HG03469 (cell line): ENCODE results near the gene CECR2.

Experiments
- ATAC-seq: cut with Tn5 transposase; IDR thresholded peaks from one replicate; pipeline ENCODE4 v1.9.1; 2021; ENCODE audit warnings: mild to moderate bottlenecking, moderate library complexity, moderate number of reproducible peaks; ENCODE audit not compliant: unreplicated experiment

Gene CECR2

DNA sequence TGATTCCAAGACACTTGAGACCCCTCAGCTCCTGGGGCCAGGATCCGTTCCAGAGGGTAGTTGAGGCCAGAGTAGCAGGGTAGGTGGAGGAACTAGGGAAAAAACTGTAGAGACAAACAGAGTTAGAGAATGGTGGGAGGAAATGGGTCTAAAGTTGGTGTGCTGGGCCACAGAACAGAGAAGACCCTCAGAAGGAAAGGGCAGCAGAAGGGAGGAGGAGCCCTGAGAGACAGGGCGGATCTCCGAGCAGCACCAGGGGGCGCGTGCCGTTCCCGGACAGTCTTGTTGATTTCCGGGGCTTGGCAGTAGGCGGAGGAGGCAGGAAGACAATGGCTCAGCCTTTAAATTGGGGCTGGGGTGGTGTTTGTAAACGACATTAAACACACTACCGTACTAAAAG lies 2.4 kb upstream of the CECR2 start:
- ATAC-seq = no peak

DNA sequence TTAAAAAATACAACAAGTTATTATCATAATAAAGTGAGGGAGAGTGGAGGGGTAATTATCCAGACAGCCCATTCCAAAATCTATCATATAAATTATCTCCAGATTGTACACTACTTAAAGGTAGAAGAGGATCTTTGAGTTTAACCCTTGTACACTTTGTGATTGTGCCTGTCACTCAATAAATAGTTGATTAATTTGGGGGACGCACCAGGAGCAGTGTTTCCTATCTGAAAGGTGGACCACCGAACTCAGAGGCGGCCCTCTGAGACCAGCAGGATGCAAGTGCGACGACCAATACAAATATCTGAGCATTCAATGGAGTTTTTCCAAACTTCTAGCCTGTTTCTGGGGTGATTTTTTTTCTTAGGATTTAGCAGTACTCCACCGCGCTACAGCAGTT lies 1.1 kb upstream of the CECR2 start:
- no peak for ATAC-seq

DNA sequence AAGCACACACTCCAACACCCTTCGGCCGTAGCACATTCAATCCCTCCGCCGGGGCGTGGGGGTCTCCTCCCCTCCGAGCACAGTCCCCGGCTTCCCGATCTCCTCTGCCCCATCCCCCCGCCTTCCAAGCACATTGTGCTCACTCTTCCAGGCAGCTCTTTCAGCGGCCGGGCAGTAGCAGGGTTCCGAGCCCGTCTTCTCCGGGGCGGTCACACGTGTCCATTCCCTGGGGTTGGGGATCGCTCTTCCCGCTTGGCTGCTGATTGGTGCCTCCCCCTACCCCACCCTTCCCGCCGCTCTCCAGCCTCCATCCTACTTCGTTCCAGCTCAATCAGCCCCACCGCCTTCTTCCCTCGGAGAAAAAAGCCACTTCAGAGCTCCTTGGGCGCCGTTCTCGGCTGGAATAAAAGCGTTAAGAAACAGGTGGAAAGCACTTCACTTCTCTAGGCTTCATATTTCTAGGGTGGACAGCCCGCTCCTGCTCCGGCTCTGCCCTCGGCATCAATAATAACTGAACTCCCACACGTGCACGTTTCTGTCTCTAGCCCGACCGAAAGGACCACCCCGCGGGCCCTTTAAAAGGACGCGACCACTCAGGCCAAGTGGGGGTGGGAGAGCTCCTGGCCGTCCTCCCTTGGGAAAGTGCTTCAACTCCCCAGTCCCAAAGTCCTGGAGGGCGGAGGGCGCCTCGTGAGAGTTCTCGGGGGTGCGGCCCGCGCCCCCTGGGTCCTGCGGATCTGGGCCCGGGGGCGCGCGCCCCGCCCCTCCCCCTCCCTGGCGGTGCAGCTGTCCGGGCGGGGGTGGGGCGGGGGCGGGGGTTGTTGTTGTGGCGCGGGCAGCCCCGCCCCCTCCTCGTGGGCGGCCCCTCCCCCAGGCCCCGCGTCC lies 464 bp upstream of the CECR2 start:
- no peak for ATAC-seq

DNA sequence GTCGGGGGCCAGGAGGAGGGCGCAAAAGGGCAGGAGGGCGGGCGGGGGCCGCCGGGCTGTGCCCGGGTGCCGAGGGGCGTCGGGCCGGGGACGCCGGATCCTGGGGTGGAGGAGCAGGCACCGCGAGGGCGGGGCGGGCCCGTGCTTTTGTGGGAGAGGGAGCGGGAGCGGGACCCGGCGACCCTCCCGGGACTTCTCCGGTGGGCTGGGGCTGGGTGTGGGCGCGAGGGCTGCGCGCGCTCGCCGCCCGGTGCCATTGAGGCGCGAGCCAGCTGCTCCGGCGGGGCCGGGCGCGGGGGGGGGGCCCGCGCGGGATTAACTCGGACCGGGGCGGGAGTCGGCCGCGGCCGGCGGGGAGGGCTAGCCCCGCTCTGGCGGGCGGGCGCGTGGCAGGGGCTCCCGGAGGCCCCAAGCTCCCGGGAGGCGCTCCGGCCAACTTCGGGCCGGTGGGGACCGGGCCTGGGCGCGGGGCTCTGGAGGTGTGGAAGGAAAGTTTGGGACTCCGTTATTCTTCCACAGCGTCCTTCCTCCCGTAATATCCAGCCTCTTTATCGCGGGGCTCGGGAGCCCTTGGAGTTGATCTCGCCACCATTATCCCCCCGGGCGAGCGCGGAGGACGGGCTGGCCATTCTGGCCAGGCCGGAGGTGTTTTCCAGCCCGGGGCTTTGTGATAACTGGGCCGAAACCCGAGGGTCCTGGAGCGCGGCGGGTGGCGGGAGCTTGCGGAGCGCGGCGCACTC lies 936 bp downstream of the CECR2 start:
- no peak for ATAC-seq

DNA sequence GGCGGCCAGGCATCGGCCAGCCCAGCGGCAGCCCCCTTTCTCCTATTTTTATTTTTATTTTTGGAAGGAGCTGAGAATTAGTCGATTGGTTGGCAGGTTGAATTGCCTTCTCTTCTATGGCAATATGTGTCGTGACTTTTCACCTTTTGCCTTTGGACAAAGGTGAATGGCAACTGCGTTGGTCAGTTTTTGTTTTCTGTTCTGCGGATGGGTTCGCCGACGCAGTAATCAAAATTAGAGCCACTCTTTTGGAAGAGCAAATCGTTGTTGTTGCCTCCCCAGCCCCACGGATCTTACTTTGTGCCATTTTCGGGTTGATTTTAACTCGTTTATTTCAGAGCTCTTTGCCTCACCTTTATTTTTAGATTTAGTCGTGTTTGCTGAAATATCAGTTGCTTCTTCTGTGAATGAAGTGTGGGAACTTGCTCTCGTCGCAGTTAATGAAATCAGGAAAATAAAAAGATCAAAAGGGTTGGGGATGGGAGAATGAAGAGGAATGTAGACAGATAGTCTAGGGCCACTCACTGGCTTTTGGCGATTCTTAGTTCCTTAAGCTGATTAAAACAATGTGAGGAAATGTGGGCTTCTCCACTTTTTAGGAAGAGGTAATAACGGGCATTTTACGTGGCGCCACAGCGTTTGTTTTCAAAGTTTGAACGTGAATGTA lies 1.6 kb downstream of the CECR2 start:
- ATAC-seq = no peak

DNA sequence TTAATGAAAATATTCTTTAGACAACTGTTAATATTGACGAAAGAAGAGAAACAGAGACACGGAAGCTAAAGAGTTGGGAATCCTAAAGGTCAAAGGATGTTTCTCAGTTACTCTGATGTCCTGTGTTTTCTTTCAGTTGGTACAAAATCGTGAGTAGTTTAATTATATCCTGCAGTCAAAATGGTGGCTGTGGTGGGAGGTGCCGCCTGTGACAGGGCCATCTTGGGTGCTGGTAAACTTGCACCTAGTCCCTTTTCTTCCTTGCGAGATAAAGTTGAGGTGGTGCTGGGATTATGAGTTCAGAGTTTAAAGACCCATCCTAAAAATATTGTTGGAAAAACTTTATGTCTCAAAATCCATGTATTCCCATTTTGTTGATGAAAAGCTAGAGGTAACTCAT lies 2.2 kb downstream of the CECR2 start:
- no peak for ATAC-seq

DNA sequence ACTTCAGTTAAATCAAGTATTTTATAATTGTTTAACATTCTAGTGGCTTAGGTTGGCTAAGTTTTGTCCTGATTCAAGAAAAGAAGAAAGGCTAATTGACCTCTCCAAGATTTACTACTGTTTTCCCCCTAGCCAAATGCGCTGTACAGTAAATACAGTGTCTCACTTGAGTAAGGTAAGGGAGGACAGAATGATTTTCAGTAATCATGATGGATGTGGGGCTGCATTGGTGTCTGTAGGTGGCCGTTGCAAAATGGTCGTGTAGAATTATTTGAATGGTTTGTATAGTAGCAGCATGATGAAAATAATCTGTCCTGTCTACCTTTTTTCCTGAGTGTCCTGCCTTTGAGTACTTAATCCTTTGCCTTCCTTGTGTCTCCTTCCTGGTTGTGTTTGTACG lies 4.6 kb downstream of the CECR2 start:
- no peak for ATAC-seq

DNA sequence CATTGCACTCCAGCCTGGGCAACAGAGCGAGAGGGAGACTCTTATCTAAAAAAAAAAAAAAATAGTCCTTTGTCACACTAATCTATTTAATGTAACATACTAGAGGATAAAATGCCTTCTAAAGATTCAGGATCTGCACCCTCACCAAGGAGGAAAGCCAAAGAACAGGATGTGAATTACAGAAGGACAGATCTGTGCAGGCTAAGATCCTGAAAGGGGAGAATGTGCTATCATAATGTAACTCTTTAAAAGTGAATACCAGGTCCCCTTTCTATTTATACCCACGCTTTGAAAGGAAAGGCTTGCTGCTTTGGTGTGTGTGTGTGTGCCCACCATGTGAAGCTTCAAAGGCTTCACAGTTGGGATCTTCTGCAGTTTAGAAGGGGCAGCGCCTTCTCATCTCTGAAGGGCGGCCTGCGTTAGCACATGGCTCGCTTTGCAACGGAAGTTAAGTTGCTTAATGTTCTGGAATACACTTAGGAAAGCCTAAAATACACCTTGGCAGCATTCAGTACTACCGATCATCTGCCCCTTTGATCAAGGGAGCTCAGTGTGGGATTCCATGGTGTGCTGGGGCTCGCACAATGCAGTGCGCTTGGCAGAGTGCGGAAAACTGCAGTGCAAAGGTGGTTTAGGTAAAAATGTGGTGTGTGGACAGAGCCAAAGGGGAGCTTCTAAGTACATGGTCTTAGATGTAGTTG lies 6.8 kb downstream of the CECR2 start:
- ATAC-seq = no peak

DNA sequence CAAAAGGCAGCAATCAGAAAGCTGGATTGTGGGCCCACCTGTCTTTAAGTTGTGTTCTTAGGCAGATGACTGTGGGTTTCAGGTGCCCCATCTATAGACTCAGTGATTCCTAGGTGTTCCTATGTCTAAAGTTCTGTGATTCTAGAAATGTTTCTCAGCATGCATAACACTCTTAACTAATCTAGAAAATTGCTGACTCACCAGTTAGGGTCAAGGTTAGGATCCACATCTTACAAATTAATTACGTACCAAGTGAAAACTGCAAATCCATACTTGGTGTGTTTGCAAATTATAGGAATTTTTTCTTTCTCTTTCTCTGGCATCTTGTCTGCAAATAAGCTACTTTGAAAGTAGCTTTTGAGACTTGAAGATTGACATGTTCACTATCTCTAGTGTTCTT lies 7.7 kb downstream of the CECR2 start:
- ATAC-seq = no peak

DNA sequence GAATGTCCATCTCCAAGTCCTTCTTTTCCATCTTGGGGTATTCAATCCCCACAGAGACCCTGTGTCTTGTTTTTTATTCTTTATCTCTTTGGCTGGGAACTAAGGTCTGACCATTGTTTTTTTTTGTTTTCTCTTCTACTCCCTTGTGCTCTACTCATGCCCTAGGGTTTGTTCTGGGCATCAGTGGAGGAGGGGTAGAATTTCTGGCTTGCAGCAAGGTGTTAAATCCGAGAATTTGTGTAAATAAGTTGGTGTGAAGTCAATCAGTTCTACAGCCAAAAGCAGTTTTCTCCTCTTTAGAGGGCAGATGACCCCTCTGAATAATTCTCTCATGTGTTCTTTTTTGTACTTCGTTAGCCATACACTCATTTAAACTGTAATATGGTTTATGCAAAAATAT lies 10.7 kb downstream of the CECR2 start:
- no peak for ATAC-seq

DNA sequence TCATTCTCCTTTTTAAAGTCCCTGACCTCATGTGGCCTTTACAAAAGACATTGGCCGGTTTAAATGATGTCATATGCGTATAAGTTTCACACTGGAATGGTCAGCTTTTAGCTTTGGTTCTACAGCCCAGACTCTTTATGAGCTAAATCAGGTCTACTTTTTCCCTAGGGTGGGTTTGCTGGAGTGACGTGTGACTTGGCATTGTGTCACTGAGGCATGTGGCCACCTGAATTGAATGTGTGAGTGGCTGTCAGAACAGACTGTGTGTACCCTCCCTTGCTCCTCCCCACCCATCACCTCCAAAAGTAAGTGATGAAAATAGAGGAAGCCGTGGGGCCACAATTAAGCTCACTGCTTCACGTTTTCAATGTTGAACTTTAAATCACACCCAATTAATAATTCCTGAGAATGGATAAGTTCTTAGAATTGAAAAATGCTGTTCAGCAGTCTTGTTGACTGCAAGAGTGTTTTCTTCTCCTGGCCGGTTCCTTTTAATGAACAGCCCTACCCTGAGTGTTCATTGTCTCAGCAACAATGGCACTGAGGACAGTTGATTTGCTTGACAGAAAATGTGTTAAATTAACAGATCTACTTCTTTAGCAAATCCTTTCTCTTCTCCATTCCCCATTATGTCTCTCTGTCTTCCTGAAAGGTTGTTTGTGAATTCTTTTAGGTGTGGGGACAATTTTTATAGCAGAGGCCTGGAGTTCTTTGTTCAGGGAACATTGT lies 11.3 kb downstream of the CECR2 start:
- no peak for ATAC-seq

DNA sequence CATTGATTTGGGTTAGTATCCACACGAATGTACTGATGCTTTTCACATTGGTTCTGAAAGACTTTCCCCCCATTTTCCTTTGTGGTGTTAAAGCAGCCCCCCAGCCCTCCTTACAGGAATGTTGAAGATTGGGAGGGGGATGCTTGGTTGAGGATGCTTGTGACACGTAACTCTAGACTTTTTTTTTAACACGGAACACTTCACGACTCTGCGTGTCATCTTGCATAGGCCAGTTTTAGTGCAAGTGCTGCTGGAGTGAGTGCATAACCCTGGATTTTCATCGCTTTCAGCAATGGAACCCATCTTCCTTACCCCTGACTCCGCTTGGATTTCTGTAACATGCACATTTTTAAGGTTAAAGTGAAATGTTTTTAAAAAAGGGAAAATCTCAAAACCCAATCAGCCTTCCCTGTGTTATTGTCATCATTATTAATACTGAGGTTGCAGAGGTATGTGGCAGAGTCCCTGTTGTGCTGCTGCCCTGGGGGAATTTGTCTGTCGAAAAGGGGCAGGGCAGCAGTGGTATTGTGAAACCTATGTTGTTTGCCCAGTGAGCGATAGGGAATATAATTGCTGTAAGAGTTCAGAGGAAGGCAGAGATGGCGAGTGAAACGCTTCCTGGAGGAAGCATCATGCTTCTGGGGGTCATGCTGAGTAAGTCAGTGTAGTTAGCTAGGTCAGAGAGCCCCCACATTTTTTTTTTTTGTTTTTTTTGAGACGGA lies 12.1 kb downstream of the CECR2 start:
- no peak for ATAC-seq

DNA sequence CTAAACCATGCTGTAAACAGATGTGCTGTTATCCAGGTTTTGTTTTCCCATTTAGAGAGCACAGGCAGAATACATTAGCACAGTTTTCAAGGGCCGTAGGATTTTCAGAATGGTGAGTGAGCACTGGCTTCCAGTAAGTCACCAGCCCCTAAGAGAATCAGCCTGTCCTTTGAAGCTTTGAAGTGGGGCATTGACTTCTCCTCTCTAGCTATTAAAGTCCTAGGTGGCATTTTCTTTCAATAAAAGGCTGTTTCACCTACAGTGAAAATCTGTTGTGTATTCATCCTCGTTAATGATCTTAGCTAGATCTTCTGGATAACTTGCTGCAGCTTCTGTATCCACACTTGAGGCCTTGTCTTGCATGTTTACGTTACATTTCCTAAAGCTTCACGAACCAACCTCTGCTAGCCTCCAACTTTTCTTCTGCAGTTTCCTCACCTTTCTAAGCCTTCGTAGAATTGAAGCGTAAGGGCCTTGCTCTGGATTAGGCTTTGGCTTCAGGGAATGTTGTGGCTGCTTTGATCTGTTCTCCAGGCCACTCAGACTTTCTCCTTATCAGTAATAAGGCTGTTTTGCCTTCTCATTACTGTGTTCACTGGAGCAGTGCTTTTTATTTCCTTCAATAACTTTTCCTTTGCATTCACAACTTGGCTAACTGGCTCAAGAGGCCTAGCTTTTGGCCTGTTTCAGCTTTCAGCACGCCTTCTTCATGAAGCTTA lies 15.5 kb downstream of the CECR2 start:
- no peak for ATAC-seq

DNA sequence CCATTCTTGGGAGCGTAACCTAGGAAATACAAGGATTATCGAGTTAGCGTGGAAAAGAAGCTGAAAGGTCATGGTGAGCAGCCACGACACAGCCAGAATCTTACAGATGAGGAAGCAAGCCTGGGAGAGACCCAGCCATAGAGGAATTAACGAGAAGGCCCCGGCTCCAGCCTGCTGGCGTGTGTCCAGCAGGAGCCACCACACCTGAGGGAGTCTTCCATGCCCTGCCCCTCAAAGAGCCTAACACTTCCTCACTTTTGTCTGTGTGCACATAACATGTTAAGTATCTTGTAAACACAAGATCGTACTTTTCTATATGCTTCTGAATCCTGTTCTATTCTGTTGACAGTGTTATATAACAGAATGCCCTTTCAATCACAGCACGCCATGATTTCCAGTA lies 18.1 kb downstream of the CECR2 start:
- ATAC-seq = no peak

DNA sequence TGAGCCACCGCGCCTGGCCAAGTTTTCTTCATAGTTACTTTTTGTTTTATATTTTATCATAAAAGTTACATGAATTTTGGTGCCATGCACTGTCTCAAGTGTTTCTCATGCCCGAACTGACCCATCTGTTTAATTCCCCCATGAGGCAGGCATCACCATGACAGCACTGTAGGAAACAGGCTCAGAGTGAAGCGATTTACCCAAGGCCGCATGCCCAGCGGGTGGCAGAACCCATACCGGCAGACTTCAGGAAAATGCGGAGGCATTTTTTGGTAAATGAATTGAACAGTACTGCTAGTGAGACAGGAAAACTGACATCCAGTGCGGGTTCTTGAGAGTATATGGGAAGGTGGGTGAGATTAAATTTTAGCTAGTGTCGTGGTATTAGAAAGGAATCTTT lies 19.0 kb downstream of the CECR2 start:
- ATAC-seq = no peak

DNA sequence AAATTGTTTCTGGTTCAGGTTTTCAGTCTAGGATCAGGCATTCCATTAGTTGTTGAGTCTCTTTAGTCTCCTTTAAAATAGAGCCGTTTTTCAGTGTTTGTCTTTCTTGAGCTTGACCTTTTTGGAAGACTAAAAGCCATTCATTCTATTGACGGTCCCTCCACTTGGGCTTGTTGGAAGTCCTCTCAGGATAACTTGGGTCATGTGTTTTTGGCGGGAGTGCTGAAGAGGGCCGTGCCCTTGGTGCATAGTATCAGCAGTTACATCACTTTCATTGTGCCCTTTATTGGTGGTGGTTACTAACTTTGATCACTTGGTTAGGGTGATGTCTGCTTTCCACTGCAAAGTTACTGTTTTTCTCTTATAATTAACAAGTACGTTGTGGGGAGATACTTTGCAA lies 20.8 kb downstream of the CECR2 start:
- no peak for ATAC-seq

DNA sequence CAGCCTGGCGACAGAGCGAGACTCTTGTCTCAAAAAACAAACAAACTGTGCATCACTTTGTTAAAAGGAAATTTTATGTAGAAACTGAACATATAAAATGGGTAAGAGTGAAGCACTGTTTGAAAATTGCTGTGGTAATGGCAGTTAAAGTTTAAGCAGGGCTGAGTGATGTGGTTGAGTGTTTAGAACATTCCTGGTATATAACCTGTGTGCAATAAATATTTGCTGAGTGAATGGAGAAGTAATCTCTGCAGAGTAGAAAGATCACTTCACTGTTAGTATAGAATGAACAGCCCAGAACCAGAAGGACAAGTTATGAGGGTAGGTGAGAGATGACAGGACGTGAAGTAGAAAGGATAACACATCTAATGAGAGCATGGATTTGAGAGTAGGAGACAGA lies 27.3 kb downstream of the CECR2 start:
- ATAC-seq = no peak

DNA sequence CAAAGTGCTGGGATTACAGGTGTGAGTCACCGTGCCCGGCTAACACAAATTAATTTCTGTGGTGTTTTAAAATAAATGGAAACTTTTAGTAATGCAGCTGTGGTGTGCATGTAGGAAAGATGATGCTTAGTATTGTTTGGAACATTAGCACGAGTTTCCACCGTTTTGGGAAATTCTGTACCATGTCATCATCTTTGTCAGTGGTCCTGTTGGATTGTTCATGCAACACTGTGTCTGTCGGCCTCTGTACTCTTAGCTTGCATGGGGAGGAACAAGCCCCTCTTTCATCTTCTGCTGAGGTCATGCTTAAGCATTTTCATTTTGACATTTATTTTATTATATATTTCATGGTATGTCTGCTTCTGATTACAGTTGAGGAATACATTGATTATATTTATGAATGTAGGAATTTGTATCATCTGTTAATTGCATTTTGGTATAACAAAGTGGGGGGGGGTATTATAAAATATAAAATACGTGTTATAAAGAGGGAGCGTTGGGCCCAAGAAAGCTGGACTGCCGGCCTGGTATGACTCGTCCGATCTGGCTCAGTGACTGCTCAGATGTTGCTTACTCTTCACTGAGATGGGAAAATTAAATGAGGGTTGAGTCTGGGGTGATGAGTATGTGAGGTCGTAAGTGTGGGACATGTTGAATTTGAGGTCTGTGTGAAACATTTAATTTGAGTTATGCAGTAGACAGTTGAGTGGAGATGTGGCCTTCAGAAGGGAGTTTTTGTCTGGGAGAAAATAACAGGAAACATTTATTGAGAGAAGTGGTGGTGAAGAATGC lies 28.7 kb downstream of the CECR2 start:
- no peak for ATAC-seq
